OCI-LY7 (cell line): ENCODE results near the gene AKAP13. TPM values are rescaled to one million over a fixed set of nuclear protein-coding genes. Genes with fewer than 3 reads are reported as not detected.

Experiments used
- BruUV-seq: library from RNA; stranded (reverse); fragments of 400-500 nt; replicated peaks from 2 replicates; lab custom pipeline; 2021; lab: Mats Ljungman, UMichigan
- CTCF ChIA-PET: fragments of 300-600 bp; sonication (Branson Sonifier 250); formaldehyde crosslinking; loops from one replicate; lab custom pipeline; 2022; ENCODE audit warnings: antibody characterized with exemption; ENCODE audit not compliant: unreplicated experiment; lab: Charles Lee
- POLR2A ChIA-PET: fragments of 300-600 bp; sonication (Branson Sonifier 250); formaldehyde crosslinking; loops from one replicate; lab custom pipeline; 2022; ENCODE audit warnings: antibody characterized with exemption; lab: Charles Lee
- DNase-seq: peaks from one replicate; pipeline ENCODE4 v3.0.0-alpha.2; 2015; ENCODE audit warnings: low spot score
- H2AFZ ChIP-seq: fragments of 200-600 bp; sonication (generic), shearing (Covaris generic); 2 replicates; pipeline ENCODE4 v1.6.1; 2014; ENCODE audit warnings: mild to moderate bottlenecking, antibody characterized with exemption, low read length, moderate library complexity
- H3K27ac ChIP-seq: fragments of 200-600 bp; sonication (generic); 2 replicates; pipeline ENCODE4 v1.5.1; 2014; ENCODE audit warnings: mixed run types, low read depth, mild to moderate bottlenecking, moderate library complexity, low read length, inconsistent platforms; ENCODE audit not compliant: poor library complexity, severe bottlenecking
- H3K36me3 ChIP-seq: fragments of 200-600 bp; sonication (generic); 2 replicates; pipeline ENCODE4 v1.6.1; 2014; ENCODE audit warnings: mild to moderate bottlenecking, antibody characterized with exemption, low read length, moderate library complexity, mixed read lengths; ENCODE audit not compliant: insufficient read depth
- H3K4me1 ChIP-seq: fragments of 200-600 bp; sonication (generic); 2 replicates; pipeline ENCODE4 v1.5.1; 2014; ENCODE audit warnings: mild to moderate bottlenecking, low read length; ENCODE audit not compliant: insufficient read depth, poor library complexity, severe bottlenecking
- H3K4me2 ChIP-seq: fragments of 200-600 bp; sonication (generic); 2 replicates; pipeline ENCODE4 v1.6.1; 2014; ENCODE audit warnings: mild to moderate bottlenecking, low read length
- H3K4me3 ChIP-seq: fragments of 200-600 bp; sonication (generic); 2 replicates; pipeline ENCODE4 v1.5.1; 2014; ENCODE audit warnings: mild to moderate bottlenecking, low read depth, low read length; ENCODE audit not compliant: poor library complexity, severe bottlenecking
- H3K79me2 ChIP-seq: fragments of 200-600 bp; sonication (generic); 2 replicates; pipeline ENCODE4 v1.6.1; 2016; ENCODE audit warnings: low read depth, mild to moderate bottlenecking, low read length, moderate library complexity, mixed read lengths; ENCODE audit not compliant: insufficient read depth
- H3K9me2 ChIP-seq: fragments of 200-600 bp; sonication (generic); 2 replicates; pipeline ENCODE4 v1.6.1; 2016; ENCODE audit warnings: mild to moderate bottlenecking, low read length, mixed read lengths; ENCODE audit not compliant: insufficient read depth
- H3K9me3 ChIP-seq: fragments of 200-600 bp; sonication (generic); 2 replicates; pipeline ENCODE4 v1.6.1; 2014; ENCODE audit warnings: mild to moderate bottlenecking, mixed run types, low read length, mixed read lengths
- H4K20me1 ChIP-seq: fragments of 200-600 bp; sonication (generic); 2 replicates; pipeline ENCODE4 v1.6.1; 2014; ENCODE audit warnings: mild to moderate bottlenecking, antibody characterized with exemption, low read length, moderate library complexity, mixed read lengths; ENCODE audit not compliant: insufficient read depth
- CTCF ChIP-seq: fragments of 200-600 bp; sonication (generic); conservative IDR thresholded peaks from 2 replicates; pipeline ENCODE4 v1.5.1; 2014; ENCODE audit warnings: mild to moderate bottlenecking, antibody characterized with exemption, low read length, moderate library complexity, mixed read lengths
- EZH2phosphoT487 ChIP-seq: fragments of 200-600 bp; sonication (generic); IDR thresholded peaks from 2 replicates; pipeline ENCODE4 v1.6.1; 2018; ENCODE audit warnings: low read depth, borderline replicate concordance, mild to moderate bottlenecking, mixed run types, antibody characterized with exemption, low read length, moderate library complexity, mixed read lengths
- intact Hi-C: fragments of 100-400 bp; cut with micrococcal nuclease; formaldehyde crosslinking; loops from one replicate; pipeline ENCODE4 v1.10.0; 2022; ENCODE audit not compliant: unreplicated experiment
- total RNA-seq, 2 experiments: library from RNA; depleted of rRNA in 1 of 2; stranded (reverse); fragments of >200 nt in 1 of 2; shearing (Covaris generic) in 1 of 2; gene quantifications; 2 replicates each; pipeline ENCODE4 v1.2.3, GENCODE V29; 2014 to 2022

The AKAP13 gene
- total RNA-seq, 2 experiments from 2014 or later = 140 to 250 TPM

GRCh38 chr15:85523530-85523929 is 143.1 kb downstream of the AKAP13 start:
- POLR2A ChIA-PET = interaction anchor here (1.7 kb wide), 1 partner anchor 10 kb away, joined by 6 read pairs; no protein-coding TSS in a partner anchor
- Histone ChIP-seq H4K20me1 (0 out of 2 replicates have a peak, but pooled peaks cover 4% of the 10 kb centered on the region), H3K4me1 (peaks cover 19% of the 10 kb centered on the region), H3K27ac (no peak overlapping the region), H2AFZ (no peak overlapping the region), H3K9me2 (no peaks in the 10 kb centered on the region), H3K4me2 (no peak overlapping the region), H3K9me3 (no peaks in the 10 kb centered on the region), H3K36me3 (peaks cover 67% of the 10 kb centered on the region), H3K79me2 (peaks cover 41% of the 10 kb centered on the region; the same call in 1 of the 2 replicates), H3K4me3 (no peak overlapping the region)
- BruUV-seq = no TSS peak
- no peak for DNase-seq
- intact Hi-C loops = no loop called here
- no peak for TF ChIP-seq CTCF
- no peak for TF ChIP-seq EZH2phosphoT487
- CTCF ChIA-PET = interaction anchor here (0.8 kb wide), 1 partner anchor 10 kb away, joined by 3 read pairs; no protein-coding TSS in a partner anchor

- CTCF ChIA-PET = no interaction called here
- Histone ChIP-seq H3K4me3 (no peak overlapping the region), H3K27ac (peak overlapping the region; percentile 19), H3K4me1 (peaks cover 19% of the 10 kb centered on the region), H4K20me1 (no peaks in the 10 kb centered on the region), H3K9me2 (no peaks in the 10 kb centered on the region), H3K36me3 (peaks cover 84% of the 10 kb centered on the region), H2AFZ (no peak overlapping the region), H3K4me2 (peak overlapping the region; percentile 48), H3K9me3 (no peaks in the 10 kb centered on the region), H3K79me2 (peaks cover 30% of the 10 kb centered on the region; the same call in 1 of the 2 replicates)
- POLR2A ChIA-PET = no interaction called here
- intact Hi-C loops = no loop called here
- no peak for TF ChIP-seq EZH2phosphoT487
- no peak for TF ChIP-seq CTCF
- peak; percentile 20 for DNase-seq
- BruUV-seq = no TSS peak
These were observed 145.4 kb downstream of the AKAP13 start for GRCh38 chr15:85525755-85526154.

GRCh38 chr15:85527895-85528294 is 147.5 kb downstream of the AKAP13 start:
- Histone ChIP-seq H4K20me1 (no peaks in the 10 kb centered on the region), H3K27ac (no peak overlapping the region), H3K4me2 (no peak overlapping the region), H3K9me2 (no peaks in the 10 kb centered on the region), H3K9me3 (no peaks in the 10 kb centered on the region), H3K79me2 (peaks cover 25% of the 10 kb centered on the region; the same call in 1 of the 2 replicates), H3K4me1 (peaks cover 23% of the 10 kb centered on the region), H3K4me3 (no peak overlapping the region), H2AFZ (no peak overlapping the region), H3K36me3 (peaks cover 81% of the 10 kb centered on the region)
- intact Hi-C loops = no loop called here
- DNase-seq = no peak
- TF ChIP-seq EZH2phosphoT487 (no peak), CTCF (no peak)
- BruUV-seq = no TSS peak
- CTCF ChIA-PET = no interaction called here
- POLR2A ChIA-PET = interaction anchor here (0.7 to 1.4 kb wide), 4 partner anchors 12 to 51 kb away, joined by 3 to 9 read pairs (median 4); no protein-coding TSS in a partner anchor
